ENCODE results near the gene LCAT. TPM values are rescaled to one million over a fixed set of nuclear protein-coding genes. Genes with fewer than 3 reads are reported as not detected.

LCAT gene
- total and polyA plus RNA-seq, 2 experiments from 2014 or later = 5.3 to 15.9 TPM

GRCh38 chr16:67953641-67954375 lies 9.9 kb upstream of the LCAT start:
- H3K9ac ChIP-seq = no peak overlapping the region
- no peaks in the 10 kb centered on the region for H3K9me3 ChIP-seq (ENCODE audit: low read depth)
- H3K27me3 ChIP-seq (replicated peaks; ENCODE audit: insufficient read depth) = no peaks in the 10 kb centered on the region
- peaks cover 2% of the 10 kb centered on the region for H3K4me1 ChIP-seq (ENCODE audit: insufficient read depth)
- TF ChIP-seq EZH2phosphoT487 (IDR thresholded peaks at IDR 0.05; ENCODE audit: insufficient read depth, low read depth) = no peak
- TF ChIP-seq EZH2 (IDR thresholded peaks at IDR 0.05; ENCODE audit: insufficient read depth, poor library complexity, severe bottlenecking) = no peak
- no peaks in the 10 kb centered on the region for H3K9me2 ChIP-seq (ENCODE audit: insufficient read depth)
- DNase-seq = no peak
- H3K27ac ChIP-seq = no peak overlapping the region
- WGBS, 2 experiments (ENCODE audit: low coverage in 1 of 2, low lambda C conversion rate in 2 of 2, missing lambda C conversion rate in 2 of 2) = 84% methylated on average over 8 of the region's 8 CpGs
- H3K4me2 ChIP-seq (ENCODE audit: unreplicated experiment) = no peak overlapping the region
- H3K4me3 ChIP-seq = no peak overlapping the region
- no peaks in the 10 kb centered on the region for H4K20me1 ChIP-seq (ENCODE audit: insufficient read depth)
- in situ Hi-C loops (cut with MboI) = no loop called here
- peaks cover 37% of the 10 kb centered on the region; the same call in 1 of the 2 replicates for H3K36me3 ChIP-seq (ENCODE audit: low read depth)
- peaks cover 3% of the 10 kb centered on the region; the same call in 1 of the 2 replicates for H3F3A ChIP-seq (ENCODE audit: insufficient read depth)
- no peak overlapping the region for H2AFZ ChIP-seq
- H3K79me2 ChIP-seq (ENCODE audit: insufficient read depth) = peaks cover 32% of the 10 kb centered on the region

DNA sequence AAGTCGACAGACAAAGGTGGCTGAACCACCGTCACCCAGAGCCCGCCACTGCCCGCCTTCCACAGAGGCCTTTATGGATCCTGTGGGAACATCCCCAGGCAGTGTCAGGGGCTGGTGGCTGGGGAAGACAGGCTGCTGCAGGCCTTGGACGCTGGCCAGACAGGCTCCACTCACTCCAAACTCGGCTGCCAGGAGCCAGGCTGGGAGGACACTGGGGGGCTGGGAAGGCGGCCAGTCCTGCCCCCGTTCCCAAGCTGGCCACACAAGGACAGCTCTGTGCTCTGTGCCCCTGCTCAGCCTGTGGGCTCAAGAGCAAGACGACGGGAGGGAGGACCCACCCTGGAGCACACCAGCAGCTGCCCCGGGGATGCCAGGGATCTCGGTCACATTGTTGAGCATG lies 7.6 kb upstream of the LCAT start:
- in situ Hi-C loops (cut with MboI) = no loop called here
- no peak overlapping the region for H3K4me3 ChIP-seq
- no peak overlapping the region for H3K27ac ChIP-seq
- TF ChIP-seq EZH2 (IDR thresholded peaks at IDR 0.05; ENCODE audit: insufficient read depth, poor library complexity, severe bottlenecking) (no peak), EZH2phosphoT487 (IDR thresholded peaks at IDR 0.05; ENCODE audit: insufficient read depth, low read depth) (no peak)
- no peak overlapping the region for H3K4me2 ChIP-seq (ENCODE audit: unreplicated experiment)
- no peak overlapping the region for H2AFZ ChIP-seq
- 67 to 78% methylated on average over 12 of the region's 12 CpGs for WGBS, 2 experiments (ENCODE audit: low coverage in 1 of 2, low lambda C conversion rate in 2 of 2, missing lambda C conversion rate in 2 of 2)
- H3K9me2 ChIP-seq (ENCODE audit: insufficient read depth) = no peaks in the 10 kb centered on the region
- peaks cover 3% of the 10 kb centered on the region; the same call in 1 of the 2 replicates for H3F3A ChIP-seq (ENCODE audit: insufficient read depth)
- no peaks in the 10 kb centered on the region for H4K20me1 ChIP-seq (ENCODE audit: insufficient read depth)
- no peaks in the 10 kb centered on the region for H3K27me3 ChIP-seq (replicated peaks; ENCODE audit: insufficient read depth)
- peaks cover 31% of the 10 kb centered on the region; the same call in 1 of the 2 replicates for H3K36me3 ChIP-seq (ENCODE audit: low read depth)
- no peaks in the 10 kb centered on the region for H3K4me1 ChIP-seq (ENCODE audit: insufficient read depth)
- H3K9me3 ChIP-seq (ENCODE audit: low read depth) = no peaks in the 10 kb centered on the region
- DNase-seq = no peak
- peaks cover 9% of the 10 kb centered on the region; the same call in 1 of the 2 replicates for H3K79me2 ChIP-seq (ENCODE audit: insufficient read depth)
- H3K9ac ChIP-seq = no peak overlapping the region

GRCh38 chr16:67950335-67950843 lies 6.5 kb upstream of the LCAT start:
- H2AFZ ChIP-seq = no peak overlapping the region
- H3K9me3 ChIP-seq (ENCODE audit: low read depth) = no peaks in the 10 kb centered on the region
- H3K4me2 ChIP-seq (ENCODE audit: unreplicated experiment) = no peak overlapping the region
- H3K9ac ChIP-seq = no peak overlapping the region
- no peaks in the 10 kb centered on the region for H3K4me1 ChIP-seq (ENCODE audit: insufficient read depth)
- TF ChIP-seq EZH2 (IDR thresholded peaks at IDR 0.05; ENCODE audit: insufficient read depth, poor library complexity, severe bottlenecking) (no peak), EZH2phosphoT487 (IDR thresholded peaks at IDR 0.05; ENCODE audit: insufficient read depth, low read depth) (no peak)
- no peak for DNase-seq
- H3K36me3 ChIP-seq (ENCODE audit: low read depth) = peaks cover 25% of the 10 kb centered on the region; the same call in 1 of the 2 replicates
- no peak overlapping the region for H3K4me3 ChIP-seq
- H4K20me1 ChIP-seq (ENCODE audit: insufficient read depth) = no peaks in the 10 kb centered on the region
- H3K27ac ChIP-seq = no peak overlapping the region
- 82 to 93% methylated on average over 10 to 15 of the region's 16 CpGs for WGBS, 2 experiments (ENCODE audit: low coverage in 1 of 2, low lambda C conversion rate in 2 of 2, missing lambda C conversion rate in 2 of 2)
- H3K9me2 ChIP-seq (ENCODE audit: insufficient read depth) = no peaks in the 10 kb centered on the region
- no peaks in the 10 kb centered on the region for H3K79me2 ChIP-seq (ENCODE audit: insufficient read depth)
- H3F3A ChIP-seq (ENCODE audit: insufficient read depth) = peaks cover 3% of the 10 kb centered on the region; the same call in 1 of the 2 replicates
- no peaks in the 10 kb centered on the region for H3K27me3 ChIP-seq (replicated peaks; ENCODE audit: insufficient read depth)
- in situ Hi-C loops (cut with MboI) = no loop called here

- in situ Hi-C loops (cut with MboI) = no loop called here
- 90 to 98% methylated on average over 9 to 11 of the region's 11 CpGs for WGBS, 2 experiments (ENCODE audit: low coverage in 1 of 2, low lambda C conversion rate in 2 of 2, missing lambda C conversion rate in 2 of 2)
Measured at GRCh38 chr16:67949645-67950044, 5.7 kb upstream of the LCAT start.

More at GRCh38 chr16:67949645-67950044, 5.7 kb upstream of the LCAT start:
- Histone ChIP-seq H3K27me3 (replicated peaks; ENCODE audit: insufficient read depth) (no peaks in the 10 kb centered on the region), H2AFZ (no peak overlapping the region), H3K27ac (no peak overlapping the region), H3K4me3 (no peak overlapping the region), H3K4me1 (ENCODE audit: insufficient read depth) (no peaks in the 10 kb centered on the region), H3K4me2 (ENCODE audit: unreplicated experiment) (no peak overlapping the region), H3F3A (ENCODE audit: insufficient read depth) (peaks cover 3% of the 10 kb centered on the region; the same call in 1 of the 2 replicates), H3K9me3 (ENCODE audit: low read depth) (no peaks in the 10 kb centered on the region), H3K9ac (no peak overlapping the region), H3K9me2 (ENCODE audit: insufficient read depth) (no peaks in the 10 kb centered on the region), H3K79me2 (ENCODE audit: insufficient read depth) (no peaks in the 10 kb centered on the region), H3K36me3 (ENCODE audit: low read depth) (peaks cover 23% of the 10 kb centered on the region; the same call in 1 of the 2 replicates), H4K20me1 (ENCODE audit: insufficient read depth) (no peaks in the 10 kb centered on the region)
- DNase-seq = no peak
- TF ChIP-seq EZH2phosphoT487 (IDR thresholded peaks at IDR 0.05; ENCODE audit: insufficient read depth, low read depth) (no peak), EZH2 (IDR thresholded peaks at IDR 0.05; ENCODE audit: insufficient read depth, poor library complexity, severe bottlenecking) (no peak)
